Testis (tissue), 3 donors: Measurements from ENCODE around the gene XPC. TPM values are rescaled to one million over a fixed set of nuclear protein-coding genes. Genes with fewer than 3 reads are reported as not detected.

ENCODE experiments used
- DNase-seq: peaks from one replicate; pipeline ENCODE4 v3.0.0-alpha.2; 2019
- H3K27ac ChIP-seq, 2 donors: fragments of 200-600 bp; sonication (generic); one replicate each; pipeline ENCODE4 v1.5.1; 2019
- H3K27me3 ChIP-seq: fragments of 200-600 bp; sonication (generic); one replicate; pipeline ENCODE4 v1.5.1; 2019
- H3K36me3 ChIP-seq: fragments of 200-600 bp; sonication (generic); one replicate; pipeline ENCODE4 v1.5.1; 2017; ENCODE audit warnings: low read depth; ENCODE audit errors: missing control alignments
- H3K4me1 ChIP-seq: fragments of 200-600 bp; sonication (generic); one replicate; pipeline ENCODE4 v1.5.1; 2019
- H3K4me3 ChIP-seq, 2 donors: fragments of 200-600 bp; sonication (generic); one replicate each; pipeline ENCODE4 v1.5.1; 2017 to 2019
- H3K9me3 ChIP-seq: fragments of 200-600 bp; sonication (generic); one replicate; pipeline ENCODE4 v1.5.1; 2017
- POLR2A ChIP-seq: fragments of 450-650 bp; IDR thresholded peaks from one replicate; pipeline ENCODE4 v1.6.1; 2017; ENCODE audit warnings: antibody characterized with exemption, mild to moderate bottlenecking, moderate library complexity
- WGBS, 2 donors: methylation state at CpG; one replicate each; pipeline ENCODE4 v1.1.5; 2018; 5-methylcytosine and 5-hydroxymethylcytosine counted together
- intact Hi-C: fragments of 100-400 bp; cut with DNase I; formaldehyde crosslinking; loops from one replicate; pipeline ENCODE4 v1.15.1; 2023; ENCODE audit warnings: low total_unique reads
- polyA plus RNA-seq: library from polyadenylated mRNA; stranded (reverse); fragments of 350-450 nt; fragmentation: Illumina TruSeq; extraction: RNeasy Lipid Tissue Mini Kit (QIAGEN cat#74804); gene quantifications from one replicate; pipeline ENCODE4 v1.2.3, GENCODE V29; 2014; ENCODE audit warnings: low read depth, low replicate concordance; ENCODE audit not compliant: insufficient read depth
- total RNA-seq, 2 donors: library from RNA; depleted of rRNA; stranded (reverse); fragments of >200 nt; gene quantifications; one replicate each; pipeline ENCODE4 v1.2.3, GENCODE V29; 2016
- TF ChIP-seq, protein P1 (sequence below), 3 experiments: fragments of 450-650 bp in 2 of 3; fragments of 200-600 bp in 1 of 3; sonication (generic) in 1 of 3; IDR thresholded peaks; one replicate each; pipeline ENCODE4 v1.5.1; 2016 to 2019; ENCODE audit warnings: antibody characterized with exemption in 3 of 3, mild to moderate bottlenecking in 2 of 3, moderate library complexity in 1 of 3

Gene XPC
- total and polyA plus RNA-seq, 3 donors from 2014 or later = 25.1 to 54.1 (median 48.7) TPM

DNA sequence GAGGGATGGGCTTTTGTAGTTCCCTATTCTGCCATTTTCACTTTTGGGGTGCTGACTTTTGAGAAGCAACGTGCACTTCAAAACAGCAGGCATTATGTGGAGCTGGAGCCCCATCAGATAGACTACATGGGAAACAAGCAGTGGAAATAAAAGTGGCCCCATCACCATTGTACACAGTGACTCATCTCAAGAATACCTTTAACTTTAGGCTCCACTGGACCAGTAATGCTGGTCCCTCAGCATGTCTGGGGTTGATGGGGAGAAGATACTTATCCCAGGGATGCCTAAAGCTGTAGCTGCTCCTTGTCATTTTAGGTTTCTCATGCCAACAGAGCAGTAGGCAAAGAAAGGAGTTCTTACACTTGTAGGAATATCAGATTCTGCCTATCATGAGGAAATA is 45.2 kb upstream of the XPC start:
- peaks cover 10% of the 10 kb centered on the region for H3K4me1 ChIP-seq
- no peak overlapping the region for H3K4me3 ChIP-seq
- intact Hi-C loops = no loop called here
- no peaks in the 10 kb centered on the region for H3K9me3 ChIP-seq
- TF ChIP-seq, protein P1, sequence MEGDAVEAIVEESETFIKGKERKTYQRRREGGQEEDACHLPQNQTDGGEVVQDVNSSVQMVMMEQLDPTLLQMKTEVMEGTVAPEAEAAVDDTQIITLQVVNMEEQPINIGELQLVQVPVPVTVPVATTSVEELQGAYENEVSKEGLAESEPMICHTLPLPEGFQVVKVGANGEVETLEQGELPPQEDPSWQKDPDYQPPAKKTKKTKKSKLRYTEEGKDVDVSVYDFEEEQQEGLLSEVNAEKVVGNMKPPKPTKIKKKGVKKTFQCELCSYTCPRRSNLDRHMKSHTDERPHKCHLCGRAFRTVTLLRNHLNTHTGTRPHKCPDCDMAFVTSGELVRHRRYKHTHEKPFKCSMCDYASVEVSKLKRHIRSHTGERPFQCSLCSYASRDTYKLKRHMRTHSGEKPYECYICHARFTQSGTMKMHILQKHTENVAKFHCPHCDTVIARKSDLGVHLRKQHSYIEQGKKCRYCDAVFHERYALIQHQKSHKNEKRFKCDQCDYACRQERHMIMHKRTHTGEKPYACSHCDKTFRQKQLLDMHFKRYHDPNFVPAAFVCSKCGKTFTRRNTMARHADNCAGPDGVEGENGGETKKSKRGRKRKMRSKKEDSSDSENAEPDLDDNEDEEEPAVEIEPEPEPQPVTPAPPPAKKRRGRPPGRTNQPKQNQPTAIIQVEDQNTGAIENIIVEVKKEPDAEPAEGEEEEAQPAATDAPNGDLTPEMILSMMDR (IDR thresholded peaks at IDR 0.05) = no peak
- no peak for TF ChIP-seq POLR2A
- 70 to 86% methylated on average over 1 of the region's 1 CpG for WGBS, 2 donors
- no peak overlapping the region for H3K27ac ChIP-seq
- H3K27me3 ChIP-seq = no peaks in the 10 kb centered on the region
- H3K36me3 ChIP-seq = no peaks in the 10 kb centered on the region
- no peak for DNase-seq

DNA sequence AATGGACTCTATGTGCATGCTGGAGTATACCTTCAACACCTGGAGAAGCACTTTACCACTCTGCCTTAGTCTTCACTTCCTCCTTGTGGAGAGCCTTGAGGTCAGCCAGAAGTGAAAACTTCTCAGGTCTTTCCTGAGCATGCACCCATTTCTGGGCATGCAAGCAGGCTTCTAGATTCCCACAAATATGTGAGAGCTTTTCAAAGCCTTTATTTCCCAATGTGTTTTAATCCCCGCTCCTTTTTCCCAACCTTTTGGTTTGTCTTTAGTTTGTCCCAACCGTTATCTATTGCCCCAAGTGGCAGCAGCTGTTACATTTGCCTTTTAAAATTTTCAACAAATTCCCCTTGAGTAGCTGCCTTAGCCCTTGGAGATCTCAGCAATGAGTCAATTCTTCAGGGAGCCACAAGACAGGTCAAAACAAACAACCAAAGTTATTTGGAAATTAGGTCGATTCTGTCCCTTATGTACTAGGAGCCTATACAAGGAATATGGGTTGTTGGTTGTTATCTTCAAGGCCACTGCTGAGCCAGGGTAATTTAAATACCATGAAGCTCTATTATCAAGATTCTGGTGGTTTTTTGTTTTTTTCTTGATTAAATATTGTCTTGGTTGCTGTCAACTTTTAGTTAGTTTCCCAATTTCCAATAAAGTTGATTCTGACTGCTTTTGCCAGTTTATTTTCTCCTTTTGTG is 44.6 kb upstream of the XPC start:
- H3K4me1 ChIP-seq = peaks cover 10% of the 10 kb centered on the region
- H3K27ac ChIP-seq = no peak overlapping the region
- intact Hi-C loops = no loop called here
- no peak for TF ChIP-seq POLR2A
- no peak overlapping the region for H3K4me3 ChIP-seq
- H3K36me3 ChIP-seq = no peaks in the 10 kb centered on the region
- H3K9me3 ChIP-seq = no peaks in the 10 kb centered on the region
- DNase-seq = no peak
- 67 to 77% methylated on average over 3 of the region's 3 CpGs for WGBS, 2 donors
- H3K27me3 ChIP-seq = no peaks in the 10 kb centered on the region

DNA sequence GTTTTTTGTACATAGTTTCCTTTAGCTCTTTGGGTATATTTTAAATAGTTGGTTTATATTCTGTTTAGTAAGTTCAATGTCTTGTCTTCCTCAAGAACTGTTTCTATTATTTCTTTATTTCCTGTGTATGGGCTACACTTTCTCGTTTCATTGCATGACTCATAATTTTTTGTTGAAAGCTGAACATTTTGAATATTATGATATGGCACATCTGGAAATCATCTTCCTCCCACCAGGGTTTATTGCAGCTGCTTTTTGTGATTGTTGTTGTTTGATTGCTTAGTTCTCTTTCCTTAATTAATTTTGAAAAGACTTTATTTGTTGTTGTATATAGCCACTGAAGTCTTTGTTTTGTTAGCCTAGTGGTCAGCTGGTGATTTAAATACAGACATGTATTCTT is 44.1 kb upstream of the XPC start:
- Histone ChIP-seq H3K9me3 (no peaks in the 10 kb centered on the region), H3K4me1 (peaks cover 10% of the 10 kb centered on the region), H3K27ac (no peak overlapping the region), H3K36me3 (no peaks in the 10 kb centered on the region), H3K4me3 (no peak overlapping the region), H3K27me3 (no peaks in the 10 kb centered on the region)
- TF ChIP-seq POLR2A = no peak
- TF ChIP-seq, protein P1 (IDR thresholded peaks at IDR 0.05) = no peak
- WGBS, 2 donors = 35 to 44% methylated on average over 1 of the region's 1 CpG
- intact Hi-C loops = no loop called here
- no peak for DNase-seq

DNA sequence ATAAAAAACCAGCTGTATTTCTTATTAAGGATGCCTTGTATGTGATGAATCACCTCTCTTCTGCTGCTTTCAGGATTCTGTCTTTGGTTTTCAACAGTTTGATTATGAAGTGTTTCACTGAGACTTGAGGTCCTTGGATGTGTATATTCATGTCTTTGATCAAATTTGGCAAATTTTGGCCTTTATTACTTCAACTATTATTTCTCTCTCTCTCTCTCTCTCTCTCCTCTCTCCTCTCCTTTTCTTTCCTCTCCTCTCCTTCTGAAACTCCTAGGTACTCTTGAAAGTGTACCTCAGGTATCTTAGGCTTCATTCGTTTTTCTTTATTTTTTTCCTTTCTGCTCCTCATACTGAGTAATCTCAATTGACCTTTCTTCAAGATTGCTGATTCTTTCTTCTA is 43.5 kb upstream of the XPC start:
- TF ChIP-seq, protein P1 (IDR thresholded peaks at IDR 0.05) = no peak
- TF ChIP-seq POLR2A = no peak
- intact Hi-C loops = no loop called here
- DNase-seq = no peak
- Histone ChIP-seq H3K4me3 (no peak overlapping the region), H3K27me3 (no peaks in the 10 kb centered on the region), H3K27ac (no peak overlapping the region), H3K9me3 (no peaks in the 10 kb centered on the region), H3K4me1 (peaks cover 10% of the 10 kb centered on the region), H3K36me3 (no peaks in the 10 kb centered on the region)
- WGBS, 2 donors = 94 to 97% methylated on average over 1 of the region's 1 CpG

DNA sequence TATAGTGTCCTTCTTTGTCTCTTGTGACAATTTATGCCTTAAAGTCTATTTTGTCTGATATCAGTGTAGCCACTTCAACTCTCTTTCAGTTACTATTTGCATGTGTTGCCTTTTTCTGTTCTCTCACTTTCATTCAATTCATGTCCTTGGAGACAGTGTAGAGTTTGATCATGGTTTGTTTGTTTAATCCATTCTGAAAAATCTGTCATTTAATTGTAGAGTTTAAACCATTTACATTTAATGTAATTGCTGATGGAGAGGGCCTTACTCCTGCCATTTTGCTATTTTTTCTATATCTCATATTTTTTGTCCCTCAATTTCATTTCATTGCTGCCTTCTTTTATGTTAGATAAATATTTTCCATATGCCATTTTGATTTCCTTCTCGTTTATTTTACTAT is 42.5 kb upstream of the XPC start:
- Histone ChIP-seq H3K27me3 (no peaks in the 10 kb centered on the region), H3K4me3 (no peak overlapping the region), H3K4me1 (peaks cover 6% of the 10 kb centered on the region), H3K9me3 (no peaks in the 10 kb centered on the region), H3K27ac (no peak overlapping the region), H3K36me3 (no peaks in the 10 kb centered on the region)
- DNase-seq = no peak
- intact Hi-C loops = no loop called here
- WGBS, 2 donors = 87 to 90% methylated on average over 1 of the region's 1 CpG
- TF ChIP-seq, protein P1 (IDR thresholded peaks at IDR 0.05) = no peak
- TF ChIP-seq POLR2A = no peak
